HG03432 (cell line): ENCODE measurements around the gene GIMAP7.

ENCODE experiments used
- ATAC-seq: cut with Tn5 transposase; IDR thresholded peaks from one replicate; pipeline ENCODE4 v1.9.1; 2021; ENCODE audit warnings: mild to moderate bottlenecking, moderate library complexity; ENCODE audit not compliant: unreplicated experiment

The GIMAP7 gene

DNA sequence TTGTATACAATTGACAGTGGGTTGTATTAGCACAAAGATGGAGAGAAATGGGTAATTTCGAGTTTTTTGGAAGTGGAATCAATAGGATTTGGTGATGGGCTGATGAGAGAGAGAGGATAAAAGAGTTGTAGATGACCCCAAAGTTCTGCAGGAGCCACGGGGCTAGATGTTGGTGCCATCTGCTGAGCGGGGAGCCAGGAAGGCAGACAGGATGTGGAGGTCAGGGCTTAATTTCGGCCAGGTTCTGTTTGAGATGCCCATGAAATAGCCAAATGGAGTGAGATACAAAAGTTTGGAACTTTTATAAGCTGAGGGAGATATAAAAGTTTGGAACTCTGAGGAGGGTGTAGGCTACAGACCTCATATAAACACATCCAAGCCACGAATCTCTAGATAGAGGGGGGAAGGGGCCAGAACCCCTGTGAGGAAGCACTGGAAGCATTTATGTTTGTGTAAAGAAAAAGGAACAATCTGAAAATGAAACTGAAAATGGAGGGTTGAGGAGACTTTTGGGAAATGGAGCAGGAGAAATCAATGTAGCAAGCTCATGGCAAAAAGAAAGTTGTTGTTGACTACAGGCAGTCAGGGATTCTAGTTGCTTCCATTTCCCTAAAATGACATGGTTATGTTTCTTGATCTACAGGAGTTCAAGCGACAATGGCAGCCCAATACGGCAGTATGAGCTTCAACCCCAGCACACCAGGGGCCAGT lies 54.7 kb downstream of the GIMAP7 start:
- no peak for ATAC-seq
